Mucosa of stomach (tissue), 1 donor: Measurements from ENCODE around the gene TRAPPC4.
"Not testable (repeated sequence)": the region's sequence is repeated elsewhere in the genome, so short reads cannot be mapped to it uniquely, and the experiment has no call there.

Experiments
- H3K27me3 ChIP-seq: one replicate; pipeline ENCODE4 v1.7.0; 2013; ENCODE audit warnings: mild to moderate bottlenecking, low read length; ENCODE audit not compliant: control insufficient read depth, insufficient read depth
- H3K36me3 ChIP-seq: one replicate; pipeline ENCODE4 v1.7.0; 2013; ENCODE audit warnings: low read length; ENCODE audit not compliant: control insufficient read depth, insufficient read depth
- H3K4me1 ChIP-seq: one replicate; pipeline ENCODE4 v1.7.0; 2013; ENCODE audit warnings: mild to moderate bottlenecking, low read length; ENCODE audit not compliant: control insufficient read depth, insufficient read depth
- H3K4me3 ChIP-seq: one replicate; pipeline ENCODE4 v1.7.0; 2013; ENCODE audit warnings: low read length
- H3K9ac ChIP-seq: one replicate; pipeline ENCODE4 v1.7.0; 2013; ENCODE audit warnings: mild to moderate bottlenecking, low read length, moderate library complexity
- H3K9me3 ChIP-seq: one replicate; pipeline ENCODE4 v1.7.0; 2013; ENCODE audit warnings: mild to moderate bottlenecking, low read length, moderate library complexity; ENCODE audit not compliant: control insufficient read depth
- donor health status: Pancreatic carcinoma.

TRAPPC4 gene

GRCh38 chr11:119017377-119017776 is 1.2 kb upstream of the TRAPPC4 start:
- H3K4me1 ChIP-seq = peaks cover 35% of the 10 kb centered on the region
- H3K27me3 ChIP-seq, H3K9me3 ChIP-seq: not testable (repeated sequence)
- peak overlapping the region; percentile 92 for H3K4me3 ChIP-seq
- peak overlapping the region; percentile 97 for H3K9ac ChIP-seq
- peaks cover 14% of the 10 kb centered on the region for H3K36me3 ChIP-seq

- Histone ChIP-seq H3K9ac (no peak overlapping the region), H3K4me3 (peak overlapping the region; percentile 92), H3K9me3 (no peaks in the 10 kb centered on the region), H3K36me3 (peaks cover 8% of the 10 kb centered on the region), H3K27me3 (no peaks in the 10 kb centered on the region), H3K4me1 (peaks cover 43% of the 10 kb centered on the region)
Measured at GRCh38 chr11:119019996-119020395, 1.4 kb downstream of the TRAPPC4 start.

GRCh38 chr11:119021631-119022030 is 3.1 kb downstream of the TRAPPC4 start:
- Histone ChIP-seq H3K27me3 (no peaks in the 10 kb centered on the region), H3K4me1 (peaks cover 42% of the 10 kb centered on the region), H3K4me3 (no peak overlapping the region), H3K9ac (no peak overlapping the region), H3K36me3 (no peaks in the 10 kb centered on the region), H3K9me3 (no peaks in the 10 kb centered on the region)

- no peak overlapping the region for H3K4me3 ChIP-seq
- H3K9me3 ChIP-seq = no peaks in the 10 kb centered on the region
- H3K36me3 ChIP-seq = no peaks in the 10 kb centered on the region
- H3K9ac ChIP-seq = no peak overlapping the region
- no peaks in the 10 kb centered on the region for H3K27me3 ChIP-seq
- H3K4me1 ChIP-seq = peaks cover 54% of the 10 kb centered on the region
Measured at GRCh38 chr11:119023741-119024140, 5.2 kb downstream of the TRAPPC4 start.

GRCh38 chr11:119024430-119025098 is 6.0 kb downstream of the TRAPPC4 start:
- no peaks in the 10 kb centered on the region for H3K27me3 ChIP-seq
- H3K9me3 ChIP-seq = no peaks in the 10 kb centered on the region
- peaks cover 62% of the 10 kb centered on the region for H3K4me1 ChIP-seq
- no peaks in the 10 kb centered on the region for H3K36me3 ChIP-seq
- no peak overlapping the region for H3K9ac ChIP-seq
- no peak overlapping the region for H3K4me3 ChIP-seq

GRCh38 chr11:119025099-119025473 is 6.5 kb downstream of the TRAPPC4 start:
- Histone ChIP-seq H3K36me3 (no peaks in the 10 kb centered on the region), H3K4me3 (no peak overlapping the region), H3K9ac (no peak overlapping the region), H3K4me1 (peaks cover 62% of the 10 kb centered on the region), H3K9me3 (no peaks in the 10 kb centered on the region), H3K27me3 (no peaks in the 10 kb centered on the region)

- no peaks in the 10 kb centered on the region for H3K9me3 ChIP-seq
- no peak overlapping the region for H3K4me3 ChIP-seq
- peaks cover 58% of the 10 kb centered on the region for H3K4me1 ChIP-seq
- H3K36me3 ChIP-seq = no peaks in the 10 kb centered on the region
- H3K9ac ChIP-seq = no peak overlapping the region
- no peaks in the 10 kb centered on the region for H3K27me3 ChIP-seq
Measured at GRCh38 chr11:119025541-119025940, 7.0 kb downstream of the TRAPPC4 start.

- Histone ChIP-seq H3K4me1 (peaks cover 51% of the 10 kb centered on the region), H3K36me3 (no peaks in the 10 kb centered on the region), H3K27me3 (no peaks in the 10 kb centered on the region), H3K9ac (no peak overlapping the region), H3K9me3 (no peaks in the 10 kb centered on the region), H3K4me3 (no peak overlapping the region)
Measured at GRCh38 chr11:119025978-119026766, 7.6 kb downstream of the TRAPPC4 start.

- Histone ChIP-seq H3K4me3 (no peak overlapping the region), H3K36me3 (no peaks in the 10 kb centered on the region), H3K9me3 (no peaks in the 10 kb centered on the region), H3K9ac (no peak overlapping the region), H3K27me3 (no peaks in the 10 kb centered on the region), H3K4me1 (peaks cover 45% of the 10 kb centered on the region)
Measured at GRCh38 chr11:119026970-119027369, 8.4 kb downstream of the TRAPPC4 start.

GRCh38 chr11:119027561-119028345 is 9.2 kb downstream of the TRAPPC4 start:
- Histone ChIP-seq H3K9ac (peak overlapping the region; percentile 83), H3K4me1 (peaks cover 45% of the 10 kb centered on the region), H3K9me3 (no peaks in the 10 kb centered on the region), H3K27me3 (no peaks in the 10 kb centered on the region), H3K4me3 (no peak overlapping the region), H3K36me3 (no peaks in the 10 kb centered on the region)

- no peaks in the 10 kb centered on the region for H3K36me3 ChIP-seq
- peak overlapping the region; percentile 6 for H3K4me3 ChIP-seq
- no peaks in the 10 kb centered on the region for H3K27me3 ChIP-seq
- H3K9ac ChIP-seq = peak overlapping the region; percentile 83
- H3K4me1 ChIP-seq = peaks cover 45% of the 10 kb centered on the region
- no peaks in the 10 kb centered on the region for H3K9me3 ChIP-seq
Measured at GRCh38 chr11:119028346-119029068, 9.9 kb downstream of the TRAPPC4 start.

- Histone ChIP-seq H3K9ac (peak overlapping the region; percentile 83), H3K4me1 (peaks cover 45% of the 10 kb centered on the region), H3K4me3 (peak overlapping the region; percentile 6)
Measured at GRCh38 chr11:119029069-119029339, 10.4 kb downstream of the TRAPPC4 start.

More at GRCh38 chr11:119029069-119029339, 10.4 kb downstream of the TRAPPC4 start:
- Histone ChIP-seq H3K36me3 (no peaks in the 10 kb centered on the region), H3K27me3 (no peaks in the 10 kb centered on the region), H3K9me3 (no peaks in the 10 kb centered on the region)
